Hippocampal formation (tissue), 2 donors: ENCODE data around the gene ZGLP1.

ENCODE experiments used
- DNase-seq, 2 donors: peaks; one replicate each; lab custom pipeline; 2025; lab: John Stamatoyannopoulos, UW

The ZGLP1 gene

GRCh38 chr19:10327793-10328192 is 18.2 kb upstream of the ZGLP1 start:
- no peak for DNase-seq

DNA sequence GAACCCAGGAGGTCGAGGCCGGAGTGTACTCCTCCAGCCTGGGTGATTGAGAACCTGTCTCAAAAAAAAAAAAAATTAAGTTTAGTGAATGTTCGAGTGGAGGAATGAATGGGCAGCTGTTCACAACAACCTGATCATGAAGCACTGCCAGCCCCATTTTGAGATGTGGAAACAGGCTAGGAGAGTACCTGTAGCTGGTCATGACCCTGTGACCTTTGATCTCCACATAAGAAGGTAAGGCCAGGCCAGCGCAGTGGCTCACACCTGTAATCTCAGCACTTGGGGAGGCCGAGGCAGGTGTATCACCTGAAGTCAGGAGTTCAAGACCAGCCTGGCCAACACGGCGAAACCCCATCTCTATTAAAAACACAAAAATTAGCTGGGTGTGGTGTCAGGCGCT is 16.1 kb upstream of the ZGLP1 start:
- no peak for DNase-seq

DNA sequence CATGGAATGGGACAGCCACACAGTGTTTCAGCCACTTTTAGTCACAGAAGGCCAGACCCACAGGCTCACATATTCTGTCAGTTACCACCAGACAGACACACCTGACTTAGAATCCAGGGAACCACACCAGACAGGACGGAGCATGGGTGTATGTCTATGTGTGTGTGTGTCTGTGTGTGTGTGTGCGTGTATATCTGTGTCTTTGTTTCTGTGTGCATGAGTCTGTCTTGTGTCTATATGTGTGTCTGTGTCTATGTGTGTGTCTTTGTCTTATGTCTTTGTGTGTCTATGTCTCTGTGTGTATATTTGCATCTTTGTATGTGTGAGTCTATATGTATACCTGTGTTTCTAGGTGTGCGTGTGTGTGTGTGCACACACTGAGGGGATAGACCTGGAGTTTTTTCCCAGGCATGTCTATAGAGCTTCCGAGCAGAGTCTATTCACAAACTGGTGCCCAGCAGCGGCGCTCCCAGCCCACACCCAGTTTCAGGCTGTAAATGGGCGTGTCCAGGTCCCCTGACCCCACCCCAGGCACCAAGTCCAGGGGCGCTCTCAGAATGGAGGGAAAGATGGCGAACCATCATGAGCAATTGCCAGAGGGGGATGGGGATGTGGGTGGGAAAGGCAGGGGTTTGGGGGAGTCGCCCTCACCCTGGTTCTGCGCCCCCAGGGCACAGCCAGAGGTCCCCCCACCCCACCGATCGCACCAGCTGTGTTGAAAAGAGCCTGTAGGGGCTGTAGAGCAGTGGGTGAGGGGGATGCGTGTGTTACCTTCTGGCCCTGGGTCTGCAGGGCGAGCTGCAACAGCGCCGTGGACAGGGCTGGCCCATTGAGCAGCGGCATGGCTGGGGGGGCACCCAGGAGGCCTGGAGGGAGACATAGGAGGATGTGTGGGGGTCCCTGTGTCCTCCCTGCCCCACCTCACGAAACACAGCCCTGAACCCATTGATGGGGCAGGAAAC is 12.5 kb upstream of the ZGLP1 start:
- no peak for DNase-seq

- no peak for DNase-seq
These were observed 11.8 kb upstream of the ZGLP1 start for GRCh38 chr19:10321417-10321797.

DNA sequence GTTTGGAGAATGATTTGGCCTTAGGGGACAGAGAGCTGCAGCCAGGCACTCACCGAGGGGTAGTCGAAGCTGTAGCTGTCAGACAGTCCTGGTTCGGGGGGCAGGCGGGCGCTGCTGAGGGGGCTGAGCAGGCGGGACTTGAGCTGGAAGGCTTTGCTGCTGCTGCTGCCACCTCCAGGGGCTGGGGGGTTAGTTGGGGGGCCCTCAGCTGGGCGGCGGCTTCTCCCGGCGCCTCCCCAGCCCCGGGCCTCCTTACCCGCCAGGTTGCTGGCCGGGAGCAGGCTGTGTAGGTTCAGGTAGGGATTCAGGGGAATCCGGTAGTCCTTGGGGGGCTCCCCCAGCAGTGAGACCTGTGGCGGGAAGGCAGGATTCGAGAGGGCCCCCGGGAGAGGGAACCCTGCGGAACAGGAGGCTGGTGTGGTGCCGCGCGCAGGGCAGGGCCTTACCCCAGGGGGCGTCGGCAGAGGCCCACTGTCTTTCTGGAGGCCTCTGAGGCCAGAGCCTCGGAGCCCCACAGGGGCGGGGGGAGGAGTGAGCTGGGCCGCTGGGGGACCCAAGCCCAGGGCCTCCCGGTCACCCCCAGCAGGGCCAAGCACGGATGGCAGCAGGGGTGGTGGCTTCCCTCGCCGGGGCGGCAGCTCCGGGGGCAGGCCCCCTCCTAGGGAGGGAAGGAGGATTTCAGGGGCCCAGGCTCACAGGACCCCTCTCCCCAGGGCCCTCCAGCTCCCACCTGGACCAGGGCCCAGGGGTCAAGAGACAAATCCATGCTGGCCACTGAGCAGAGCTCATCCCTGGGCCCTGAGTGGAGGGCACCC is 11.2 kb upstream of the ZGLP1 start:
- DNase-seq = no peak

DNA sequence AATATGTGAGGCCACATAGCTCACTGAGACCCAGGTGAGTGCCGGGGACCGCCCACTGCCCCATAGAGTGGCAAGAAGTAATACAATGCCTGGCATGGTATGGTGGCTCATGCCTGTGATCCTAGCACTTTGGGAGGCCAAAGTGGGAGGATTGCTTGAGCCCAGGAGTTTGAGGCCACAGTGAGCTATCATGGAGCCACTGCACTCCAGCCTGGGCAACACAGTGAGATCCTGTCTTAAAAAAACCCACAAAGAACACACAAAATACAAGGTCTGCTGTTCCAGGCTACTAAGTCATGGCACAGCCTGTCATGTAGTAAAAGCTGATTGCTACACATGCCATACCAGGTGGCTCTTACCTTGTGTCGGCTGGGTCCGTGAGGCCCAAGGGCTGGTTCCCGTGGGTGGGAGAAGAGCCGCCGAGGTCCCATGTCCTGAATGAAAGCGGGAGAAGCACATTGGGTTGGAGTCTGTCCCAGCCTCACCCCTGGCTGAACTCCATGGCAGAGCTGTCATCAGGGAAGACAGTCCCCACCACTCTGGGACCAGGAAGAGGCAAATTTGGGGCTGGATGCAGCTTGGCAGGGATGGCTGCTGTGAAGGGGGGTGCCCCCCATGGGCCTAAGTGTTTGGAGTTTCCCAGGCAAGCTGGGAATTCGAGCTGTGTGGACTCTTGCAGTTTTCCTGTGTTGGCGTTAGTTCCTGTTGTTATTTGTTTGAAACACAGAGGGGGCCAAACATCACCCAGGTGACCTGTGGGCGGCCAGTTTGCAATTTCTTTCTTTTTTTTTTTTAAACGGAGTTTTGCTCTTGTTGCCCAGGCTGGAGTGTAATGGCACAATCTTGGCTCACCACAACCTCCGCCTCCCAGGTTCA is 9.4 kb upstream of the ZGLP1 start:
- no peak for DNase-seq

- no peak for DNase-seq
These were observed 8.3 kb upstream of the ZGLP1 start for GRCh38 chr19:10317857-10318462.

DNA sequence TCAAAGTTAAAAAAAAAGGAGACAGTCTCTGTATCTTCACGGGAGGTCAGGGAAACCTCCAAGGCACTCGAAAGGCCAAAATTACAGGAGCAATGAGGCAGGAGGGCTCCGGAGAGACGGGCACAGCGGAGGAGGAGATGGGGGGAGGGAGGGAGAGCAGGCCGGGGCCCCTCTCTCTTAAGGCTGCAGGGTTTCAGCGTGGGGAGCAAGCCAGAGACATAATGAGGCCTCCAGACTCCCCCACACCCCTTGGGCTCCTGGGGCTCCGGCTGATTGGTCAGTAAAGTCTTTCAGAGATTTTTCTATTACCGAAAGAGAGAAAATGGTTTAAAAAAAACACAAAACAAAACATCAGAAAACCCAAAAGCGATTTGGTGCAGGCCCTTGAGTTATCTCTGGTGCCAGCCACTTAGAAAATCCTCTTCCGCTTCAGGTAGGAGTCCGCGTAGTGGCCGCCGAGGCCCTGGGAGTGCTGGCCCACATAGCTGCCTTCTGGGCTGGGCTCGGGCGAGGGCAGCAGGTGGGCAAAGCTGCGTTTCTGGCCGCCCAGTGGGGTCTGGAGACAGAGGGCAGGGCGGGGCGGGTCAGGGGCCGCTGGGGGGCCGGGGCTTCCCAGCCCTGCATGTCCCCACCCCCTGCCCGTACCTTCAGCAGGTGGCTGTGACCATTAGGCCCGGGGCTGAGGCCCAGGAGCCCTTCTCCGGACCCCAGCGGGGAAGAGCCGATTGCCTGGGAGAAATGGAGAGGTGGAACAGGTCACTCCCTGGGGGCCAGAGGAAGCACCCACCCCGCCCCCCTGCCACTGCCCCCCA is 7.6 kb upstream of the ZGLP1 start:
- DNase-seq = no peak

- no peak for DNase-seq
These were observed 6.8 kb upstream of the ZGLP1 start for GRCh38 chr19:10316229-10317044.

DNA sequence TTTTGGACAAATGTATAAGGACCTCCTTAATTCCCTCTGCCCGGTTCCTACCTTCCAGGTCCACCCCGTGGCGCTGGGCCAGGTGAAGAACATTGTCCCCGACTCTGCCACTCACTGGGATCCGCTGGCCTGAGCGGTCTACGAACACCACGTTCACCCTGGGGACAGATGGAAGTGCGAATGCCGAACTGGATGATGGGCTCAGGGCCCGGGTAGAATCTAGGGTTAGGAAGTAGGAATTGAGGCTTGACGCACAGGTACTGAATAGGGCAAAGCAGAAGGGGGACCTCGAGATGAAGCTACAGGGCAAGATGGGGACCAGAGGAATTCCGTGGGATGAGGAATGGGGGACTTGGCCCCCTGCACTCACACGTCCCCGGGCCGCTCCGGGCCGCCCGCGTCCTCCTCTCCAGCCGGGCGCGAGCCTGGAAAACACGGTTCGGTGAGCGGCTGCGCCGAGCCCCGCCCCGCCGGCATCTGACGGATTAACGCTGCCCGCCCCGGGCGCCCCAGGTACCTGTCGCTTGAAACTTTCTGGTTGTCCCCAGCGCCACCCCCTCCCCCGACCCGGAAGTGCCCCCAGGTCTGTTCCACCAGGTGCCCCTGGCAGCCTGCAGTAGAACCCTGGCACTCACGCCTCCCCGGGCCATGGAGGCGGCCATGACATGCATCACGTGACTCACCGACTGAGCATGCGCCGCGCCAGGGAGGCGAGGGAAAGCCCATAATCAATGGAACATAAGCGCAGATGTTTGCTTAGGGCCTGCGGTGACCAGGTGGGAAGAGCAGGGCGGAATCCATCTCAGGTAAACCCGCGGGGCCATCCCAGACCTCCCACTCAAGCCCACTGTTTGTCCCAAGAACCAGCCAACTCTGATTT is 6.0 kb upstream of the ZGLP1 start, which contains the start of gene FDX2:
Gene FDX2 (minus strand): TSS at position 681 of the 880 bp plus-strand sequence. CDS start 19 bp downstream, at position 662.
- DNase-seq = peak; percentile 41 to 88

- no peak for DNase-seq
These were observed 3.3 kb downstream of the ZGLP1 start for GRCh38 chr19:10306327-10306726.

GRCh38 chr19:10305139-10305806 is 4.3 kb downstream of the ZGLP1 start:
- peak in 1 of 2 donors; percentile 35 for DNase-seq

DNA sequence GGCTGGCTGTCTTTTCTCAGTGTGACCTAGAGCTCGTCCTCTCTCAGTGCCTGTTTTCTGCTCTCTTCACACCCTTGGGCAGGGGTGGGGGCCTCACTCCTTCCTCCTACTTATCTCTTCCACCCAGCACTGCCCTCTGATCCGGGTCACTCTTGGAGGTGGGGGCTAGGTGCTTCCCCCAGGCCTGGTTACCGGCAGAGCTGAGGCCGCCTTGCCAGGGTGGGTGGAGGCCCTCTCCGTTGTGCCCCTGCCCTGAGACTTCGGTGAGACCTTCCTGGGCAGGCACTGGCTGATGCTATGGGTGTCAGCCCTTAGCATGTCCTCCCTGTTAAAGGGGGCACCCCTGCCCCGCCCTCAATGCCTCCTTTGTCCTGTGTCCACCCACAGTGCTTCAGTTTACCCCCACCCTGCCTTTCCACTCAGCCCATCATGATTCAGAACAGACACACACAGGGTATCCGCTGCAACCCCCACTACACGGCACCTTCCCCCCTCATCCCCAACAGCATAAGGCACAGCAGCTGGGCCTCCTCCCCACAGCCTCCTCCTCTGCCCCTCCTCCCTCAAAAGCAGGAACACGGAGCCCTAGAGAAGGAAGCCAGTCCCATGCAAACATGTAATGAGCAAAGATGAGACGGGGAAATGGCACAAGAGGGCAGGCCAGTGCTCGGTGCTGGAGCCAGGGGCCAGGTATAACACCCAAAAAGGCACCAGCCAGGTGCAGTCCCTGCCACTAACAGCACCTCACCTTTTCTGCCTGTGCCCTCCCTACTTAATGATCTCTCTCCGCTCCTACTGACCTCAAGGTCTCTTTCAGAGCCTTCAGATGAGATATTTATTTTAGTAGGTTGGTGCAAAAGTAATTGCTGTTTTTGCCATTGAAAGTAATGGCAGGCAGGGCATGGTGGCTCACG is 9.8 kb downstream of the ZGLP1 start:
- DNase-seq = no peak

DNA sequence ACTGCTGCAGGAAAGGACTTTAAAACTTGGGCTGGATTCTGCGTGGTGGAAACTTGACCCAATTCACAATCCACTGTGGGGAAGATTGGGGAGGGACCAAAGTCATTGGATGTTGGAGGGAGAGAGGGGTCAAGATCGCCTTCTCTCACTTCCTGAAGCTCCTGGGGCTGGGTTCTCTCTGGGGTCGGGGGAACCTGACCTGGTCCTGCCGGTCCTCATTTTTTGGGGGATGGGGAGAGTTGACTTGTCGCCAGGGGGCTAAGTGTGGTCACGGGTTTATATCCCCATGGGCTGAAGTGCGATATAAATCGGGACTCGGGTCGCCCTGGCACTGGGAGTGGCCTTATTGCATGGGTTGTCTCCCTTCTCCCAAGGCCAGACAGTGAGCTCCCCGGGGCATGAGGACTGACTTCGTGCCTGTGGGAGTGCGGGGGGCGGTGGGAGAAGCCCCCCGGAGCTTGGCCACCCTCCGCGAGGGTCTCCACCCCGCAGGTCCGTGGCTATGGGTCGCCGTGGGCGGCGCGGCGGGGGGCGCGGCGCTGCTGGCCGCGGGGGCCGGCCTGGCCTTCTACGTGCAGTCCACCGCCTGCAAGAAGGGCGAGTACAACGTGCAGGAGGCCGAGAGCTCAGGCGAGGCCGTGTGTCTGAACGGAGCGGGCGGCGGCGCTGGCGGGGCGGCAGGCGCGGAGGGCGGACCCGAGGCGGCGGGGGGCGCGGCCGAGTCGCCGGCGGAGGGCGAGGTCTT is 13.6 kb downstream of the ZGLP1 start:
- no peak for DNase-seq

GRCh38 chr19:10295305-10295846 is 14.2 kb downstream of the ZGLP1 start:
- DNase-seq = no peak

DNA sequence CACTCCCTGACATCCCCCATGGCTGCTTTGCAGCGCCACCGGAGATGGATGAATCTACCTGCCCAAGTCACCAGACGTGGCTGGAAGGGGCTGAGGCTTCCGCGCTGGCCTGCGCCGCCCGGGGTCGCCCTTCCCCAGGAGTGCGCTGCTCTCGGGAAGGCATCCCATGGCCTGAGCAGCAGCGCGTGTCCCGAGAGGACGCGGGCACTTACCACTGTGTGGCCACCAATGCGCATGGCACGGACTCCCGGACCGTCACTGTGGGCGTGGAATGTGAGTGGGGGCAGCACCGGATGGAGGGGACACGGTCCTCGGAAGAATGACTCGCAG is 15.3 kb downstream of the ZGLP1 start:
- no peak for DNase-seq
